Renal cortical epithelial cell (primary cell): ENCODE measurements around the gene SFT2D2. TPM values are rescaled to one million over a fixed set of nuclear protein-coding genes. Genes with fewer than 3 reads are reported as not detected.

Experiments used
- DNase-seq: peaks from one replicate; pipeline ENCODE4 v3.0.0-alpha.2; 2011; ENCODE audit warnings: low read depth
- total RNA-seq: library from RNA; depleted of rRNA; stranded (reverse); fragments of >200 nt; gene quantifications from 2 replicates; pipeline ENCODE4 v1.2.3, GENCODE V29; 2014

The SFT2D2 gene
- total RNA-seq, 1 donor from 2014 or later, result 64.0 TPM

DNA sequence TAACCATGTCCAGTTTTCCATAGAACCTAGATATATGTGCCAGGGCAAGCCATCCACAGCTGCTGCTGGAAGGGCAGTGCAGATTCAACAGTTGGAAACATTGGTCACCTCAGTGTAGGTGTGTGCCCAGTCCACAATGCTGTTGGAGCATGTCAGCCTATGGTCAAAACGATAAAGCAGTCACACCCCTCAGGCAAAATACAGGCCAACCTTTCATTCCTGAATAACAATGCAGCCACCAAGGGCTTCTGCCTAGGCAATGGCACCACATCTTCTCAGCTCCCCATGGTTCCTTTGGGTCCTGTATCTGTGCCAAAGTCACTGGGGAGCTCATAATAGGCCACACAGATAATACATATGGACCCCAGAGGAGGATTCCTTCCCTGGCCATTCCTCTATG lies 39.8 kb downstream of the SFT2D2 start:
- no peak for DNase-seq

DNA sequence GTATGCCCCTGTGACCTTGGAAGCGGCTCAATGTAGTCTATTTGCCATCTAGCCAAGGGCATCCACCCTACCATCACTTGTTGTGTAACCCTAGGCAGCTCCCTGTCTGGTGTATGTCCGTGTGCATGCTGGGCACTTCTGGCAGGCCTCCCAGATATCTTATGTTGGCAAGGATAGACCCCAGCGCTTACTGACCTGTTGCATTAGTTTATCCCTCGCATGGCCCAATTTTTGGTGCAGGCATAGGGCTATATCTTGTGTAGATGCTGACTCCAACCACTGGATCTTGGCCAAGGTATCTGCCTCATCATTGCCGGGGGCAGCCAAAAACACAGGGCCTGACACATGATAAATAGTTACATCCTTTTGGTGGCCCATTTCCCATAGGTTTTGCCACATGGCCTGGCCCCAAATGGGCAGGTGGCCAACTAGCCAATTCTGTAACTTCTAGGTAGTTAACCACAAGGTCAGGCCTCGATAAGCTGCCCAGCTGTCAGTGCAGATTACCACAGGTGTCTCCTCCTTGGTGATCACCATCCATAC lies 40.9 kb downstream of the SFT2D2 start:
- no peak for DNase-seq

DNA sequence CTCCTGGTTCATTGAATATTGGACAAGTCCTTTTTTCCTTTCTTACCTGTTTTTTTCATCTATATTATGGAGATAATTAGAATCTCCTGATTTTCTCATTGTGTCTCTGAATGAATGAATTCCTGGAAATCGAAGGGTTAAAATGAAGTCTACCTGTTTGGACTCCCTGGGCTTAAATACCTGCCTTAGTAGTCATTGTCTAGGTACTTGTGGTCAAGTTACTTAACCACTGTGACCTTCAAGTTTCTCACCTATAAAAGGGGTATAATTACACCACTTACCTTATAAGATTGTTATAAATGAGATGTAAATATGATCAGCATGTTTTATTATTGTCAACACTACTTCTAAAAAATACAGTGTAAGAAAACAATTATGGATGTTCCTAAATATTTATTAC lies 45.8 kb downstream of the SFT2D2 start:
- peak; percentile 14 for DNase-seq

DNA sequence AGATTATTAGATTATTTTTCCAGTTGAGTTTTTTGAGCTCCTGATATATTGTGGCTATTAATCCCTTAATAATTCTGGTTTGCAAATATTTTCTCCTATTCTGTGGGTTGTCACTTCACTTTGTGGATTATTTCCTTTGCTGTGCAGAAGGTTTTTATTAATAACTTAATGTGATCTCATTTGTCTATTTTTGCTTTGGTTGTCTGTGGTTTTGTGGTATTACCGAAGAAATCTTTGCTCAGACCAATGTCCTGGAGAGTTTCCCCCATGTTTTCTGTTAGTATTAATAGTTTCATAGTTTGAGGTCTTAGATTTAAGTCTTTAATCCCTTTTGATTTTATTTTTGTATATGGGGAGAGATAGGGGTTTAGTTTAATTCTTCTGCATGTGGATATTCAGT lies 47.8 kb downstream of the SFT2D2 start:
- DNase-seq, result no peak

DNA sequence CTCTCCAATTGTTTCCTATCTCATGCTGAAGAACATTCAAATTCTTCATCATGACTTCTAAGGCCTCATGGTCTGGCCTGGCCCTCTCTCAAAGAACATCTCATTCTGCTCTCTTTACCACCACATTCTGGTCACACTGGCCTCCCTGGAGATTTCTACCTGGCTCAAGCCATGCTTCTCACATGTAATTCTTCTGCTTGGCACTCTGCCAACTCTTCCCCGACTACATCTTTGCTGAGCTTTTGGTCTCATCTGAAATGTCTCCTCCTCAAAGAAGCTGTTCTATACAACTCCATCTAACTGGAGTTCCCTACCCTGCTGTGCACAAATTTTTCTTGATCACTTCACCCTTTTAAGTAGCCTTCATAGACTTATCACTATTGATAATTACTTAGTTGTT lies 53.4 kb downstream of the SFT2D2 start:
- no peak for DNase-seq

DNA sequence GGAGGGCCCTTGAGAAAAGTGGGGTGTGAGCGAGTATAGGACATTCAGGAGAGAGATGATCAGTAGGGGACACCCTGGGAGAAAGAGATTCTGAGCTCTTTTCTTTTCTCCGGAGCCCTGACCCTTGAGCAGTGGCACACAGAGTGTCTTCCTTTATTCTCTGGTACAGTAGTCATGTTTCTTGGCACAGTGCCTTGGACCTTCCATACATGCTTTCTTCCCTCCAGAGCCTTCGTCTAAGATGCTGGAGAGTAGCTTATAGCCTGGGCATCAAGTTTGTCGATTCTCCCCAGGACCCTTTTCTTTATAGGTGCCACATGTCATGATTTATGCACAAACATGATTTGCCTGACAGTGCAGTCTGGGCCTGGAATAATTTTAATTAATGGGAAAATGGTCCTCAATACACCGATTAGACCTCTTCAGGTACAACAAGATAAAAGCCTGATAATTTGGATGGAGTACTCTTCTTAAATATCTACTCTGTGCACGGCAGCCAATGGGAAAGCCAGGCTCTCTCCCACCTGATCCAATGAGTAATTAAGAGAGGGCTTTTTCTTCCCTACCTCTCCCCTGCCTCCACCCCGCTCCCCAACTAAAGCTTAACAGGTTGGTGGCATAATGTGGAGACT lies 54.6 kb downstream of the SFT2D2 start, which contains the start of gene TBX19:
Gene TBX19 (plus strand): TSS at position 582 of the 632 bp plus-strand sequence. CDS start 214 bp downstream, outside the sequence.
- DNase-seq, result no peak

DNA sequence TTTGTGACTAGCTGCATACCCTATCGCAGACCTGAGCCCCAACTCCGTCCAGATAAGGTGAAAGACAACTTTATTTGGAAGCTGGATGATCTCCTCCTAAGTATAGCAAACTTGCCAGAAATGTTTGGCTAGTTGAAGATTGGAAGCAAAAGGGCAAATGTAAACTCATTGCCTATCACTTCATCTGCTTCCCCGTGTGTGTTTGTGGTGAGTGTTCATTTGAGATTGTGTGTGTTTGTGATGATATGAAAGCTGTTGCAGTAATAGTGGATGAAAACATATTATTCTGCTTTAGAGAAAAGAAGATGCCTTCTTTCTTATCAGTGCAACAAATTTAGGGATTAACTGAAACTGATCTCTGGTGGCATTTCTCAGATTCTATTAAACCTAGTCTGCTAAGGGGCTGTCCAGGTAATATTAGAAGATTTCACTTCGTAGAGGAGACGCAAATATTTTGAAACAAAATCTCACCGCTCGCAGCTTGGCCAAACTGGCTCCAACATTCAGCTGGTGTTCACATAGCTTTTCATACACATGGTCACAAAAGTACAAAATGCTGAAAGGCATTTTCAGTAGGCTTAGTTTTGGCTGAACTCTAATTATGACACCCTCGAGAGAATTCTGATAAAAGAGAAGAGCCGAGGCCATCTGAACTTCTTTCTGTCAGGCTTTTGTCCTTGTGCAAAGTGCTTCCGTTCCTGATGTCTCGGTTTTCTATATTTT lies 56.0 kb downstream of the SFT2D2 start:
- DNase-seq, result no peak

DNA sequence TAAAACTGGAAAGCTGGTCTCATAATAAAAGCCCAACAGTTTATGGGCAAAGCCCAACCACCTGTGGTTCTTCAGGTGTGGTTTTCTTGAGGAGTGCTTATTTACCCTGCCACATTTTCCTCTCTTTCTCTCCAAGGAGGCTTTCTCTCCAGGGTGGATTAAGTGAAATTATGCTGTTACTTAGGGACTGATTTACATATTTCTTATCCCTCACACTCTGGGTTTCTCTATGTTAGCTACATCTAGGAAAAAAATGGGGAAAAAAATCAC lies 59.7 kb downstream of the SFT2D2 start:
- peak; percentile 86 for DNase-seq

DNA sequence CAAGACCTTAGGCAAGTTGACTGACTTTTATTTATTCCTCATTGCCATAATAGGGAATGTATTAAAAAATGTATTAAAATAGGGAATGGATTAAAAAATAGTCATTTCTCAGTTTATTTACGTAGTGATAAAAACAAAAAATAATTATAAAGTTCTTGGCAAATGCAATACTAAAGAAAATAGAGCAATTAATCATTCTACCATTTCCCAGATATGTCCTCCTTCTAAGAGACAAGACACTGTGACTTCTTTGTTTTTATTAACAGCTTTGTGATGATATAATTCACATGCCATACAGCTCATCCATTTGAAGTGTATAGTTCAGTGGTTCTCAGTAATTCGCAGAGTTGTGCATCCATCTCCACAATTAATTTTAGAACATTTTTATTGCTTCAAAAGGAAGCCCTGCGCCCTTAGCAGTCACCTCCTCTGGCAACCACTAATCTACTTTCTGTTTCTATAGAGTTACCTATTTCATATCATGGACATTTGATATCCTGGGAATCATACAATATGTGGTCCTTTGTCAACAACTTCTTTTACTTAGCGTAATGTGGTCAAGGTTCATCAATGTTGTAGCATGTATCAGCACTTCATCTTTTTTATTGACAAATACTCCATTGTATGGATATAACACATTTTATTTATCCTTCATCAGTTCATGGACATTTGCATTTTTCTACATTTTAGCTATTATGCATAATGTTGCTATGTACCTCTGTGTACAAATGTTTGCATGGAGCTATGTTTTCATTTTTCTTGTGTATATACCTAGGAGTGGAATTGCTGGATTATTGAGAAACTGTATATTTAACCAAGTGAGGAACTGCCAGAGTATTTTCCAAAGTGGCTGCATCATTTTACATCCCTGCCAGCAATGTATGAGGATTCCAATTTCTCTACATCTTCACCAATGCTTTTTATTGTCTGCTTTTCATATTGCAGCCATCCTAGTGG lies 60.4 kb downstream of the SFT2D2 start:
- no peak for DNase-seq

DNA sequence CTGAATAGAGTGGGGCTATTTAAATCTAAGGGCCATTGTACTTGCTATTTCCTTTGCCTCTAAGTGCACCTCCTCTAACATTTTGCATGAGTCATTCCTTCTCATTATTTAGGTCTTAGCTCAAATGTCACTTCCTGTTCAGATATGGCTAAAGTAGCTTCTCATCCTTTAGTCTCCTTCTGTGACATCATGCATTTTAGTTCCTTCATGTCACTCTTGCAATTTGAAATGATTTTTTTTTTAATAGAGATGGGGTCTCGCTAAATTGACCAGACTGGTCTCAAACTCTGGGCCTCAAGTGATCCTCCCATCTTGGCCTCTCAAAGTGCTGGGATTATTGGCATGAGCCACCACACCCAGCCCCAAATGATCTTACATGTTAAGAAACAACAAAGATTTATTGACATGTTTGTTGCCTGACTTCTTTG lies 61.4 kb downstream of the SFT2D2 start:
- DNase-seq, result peak; percentile 45

DNA sequence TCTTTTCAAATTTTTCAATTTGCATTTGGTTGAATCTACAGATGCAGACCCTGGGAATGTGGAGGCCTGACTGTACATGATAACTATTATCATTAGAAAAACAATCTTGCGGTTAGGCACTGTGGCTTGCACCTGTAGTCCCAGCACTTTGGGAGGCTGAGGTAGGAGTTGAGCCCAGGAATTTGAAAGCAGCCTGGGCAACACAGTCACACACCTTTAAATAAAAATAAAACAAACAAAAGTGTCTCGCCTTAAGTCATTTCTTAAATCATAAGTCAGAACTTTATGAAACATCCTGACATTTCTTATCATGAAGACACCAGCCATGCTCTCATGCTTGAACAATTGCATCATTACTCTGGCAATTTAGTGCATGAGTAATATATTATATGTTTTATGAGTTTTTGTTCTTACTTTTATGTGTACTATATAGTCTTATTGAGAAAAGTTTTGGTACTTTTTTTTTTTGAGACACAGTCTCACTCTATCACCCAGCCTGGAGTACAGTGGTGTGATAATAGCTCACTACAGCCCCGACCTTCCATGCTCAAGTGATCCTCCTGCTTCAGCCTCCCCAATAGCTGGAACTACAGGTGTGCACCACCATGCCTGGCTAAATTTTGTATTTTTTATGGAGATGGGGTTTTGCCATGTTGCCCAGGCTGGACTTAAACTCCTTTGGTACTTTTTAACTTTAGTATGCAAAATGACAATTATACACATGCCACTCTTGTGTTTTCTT lies 62.7 kb downstream of the SFT2D2 start:
- DNase-seq, result no peak

DNA sequence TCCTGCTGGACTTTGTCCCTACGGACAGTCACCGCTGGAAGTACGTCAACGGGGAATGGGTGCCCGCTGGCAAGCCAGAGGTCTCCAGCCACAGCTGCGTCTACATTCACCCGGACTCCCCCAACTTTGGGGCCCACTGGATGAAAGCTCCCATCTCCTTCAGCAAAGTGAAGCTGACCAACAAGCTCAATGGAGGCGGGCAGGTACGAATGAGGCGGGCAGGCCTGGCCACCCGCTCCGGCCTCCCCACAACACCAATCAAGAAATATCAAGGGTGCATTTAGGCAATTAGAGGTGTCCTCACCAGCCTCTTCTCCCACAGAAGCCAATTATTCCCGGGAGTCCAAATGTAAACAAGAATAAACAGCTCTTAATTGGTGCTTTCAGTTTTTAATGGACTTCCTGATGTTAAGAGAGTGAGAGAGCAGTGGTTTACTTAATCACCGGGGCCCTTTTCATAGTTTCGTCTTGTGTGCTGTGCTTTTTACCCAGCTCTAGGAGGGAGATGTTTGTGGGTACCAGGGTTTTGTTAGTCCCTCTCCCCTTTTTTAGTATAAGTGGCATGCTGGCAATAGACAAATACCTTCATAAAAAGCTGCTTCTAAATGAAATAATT lies 65.5 kb downstream of the SFT2D2 start:
- no peak for DNase-seq

DNA sequence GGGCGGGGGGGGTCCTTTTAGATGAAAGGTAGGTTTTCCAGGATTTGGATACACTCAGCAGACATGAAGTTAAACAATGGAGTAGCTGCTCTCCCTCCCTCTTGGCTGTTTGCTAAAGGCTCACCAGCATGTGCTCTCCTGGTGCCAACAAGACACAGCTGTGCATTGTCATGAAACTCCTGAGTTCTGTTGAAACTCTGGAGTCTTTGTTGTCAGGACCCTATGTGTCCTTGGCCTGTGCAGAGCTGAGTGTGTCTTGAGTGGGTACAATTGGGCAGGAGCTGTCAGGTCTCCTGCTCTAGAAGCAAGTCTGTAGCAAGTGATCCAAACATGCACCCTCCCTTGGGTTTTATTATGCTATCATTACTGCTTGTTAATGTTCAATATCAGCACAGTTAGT lies 67.6 kb downstream of the SFT2D2 start:
- no peak for DNase-seq

DNA sequence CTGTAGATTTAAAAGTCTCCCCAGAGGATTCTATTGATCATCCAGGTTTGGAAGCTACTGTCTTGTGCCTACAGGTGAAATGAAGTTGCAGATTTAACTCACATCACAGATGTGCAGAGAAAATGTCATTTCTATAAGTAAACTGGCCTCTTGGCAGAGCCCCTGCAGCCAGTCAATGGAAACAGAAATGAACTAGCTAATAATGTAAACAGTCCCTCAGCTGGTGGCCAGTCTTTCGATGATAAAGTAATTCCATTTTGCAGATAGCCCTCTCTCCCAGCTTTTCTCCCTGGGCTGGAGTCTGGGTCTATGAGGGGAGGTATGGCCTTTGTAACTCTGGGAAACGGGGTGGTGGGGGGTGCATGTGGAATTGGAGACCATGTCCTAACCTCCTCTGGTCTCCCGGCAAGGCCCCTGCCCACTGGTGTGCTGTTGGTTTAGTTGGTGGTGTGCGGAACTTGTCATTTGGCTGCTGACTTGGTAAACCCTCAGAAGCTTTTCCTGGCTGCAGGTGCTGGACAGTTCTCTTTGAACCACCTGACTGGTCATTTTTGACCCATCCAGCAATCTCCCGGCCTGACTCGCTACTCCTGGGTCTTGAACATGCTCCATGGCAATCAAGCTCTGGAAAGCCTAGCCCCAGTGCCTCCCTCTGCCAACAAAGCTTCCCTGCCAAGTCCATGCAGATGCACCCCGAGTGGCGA lies 69.8 kb downstream of the SFT2D2 start:
- DNase-seq, result no peak

DNA sequence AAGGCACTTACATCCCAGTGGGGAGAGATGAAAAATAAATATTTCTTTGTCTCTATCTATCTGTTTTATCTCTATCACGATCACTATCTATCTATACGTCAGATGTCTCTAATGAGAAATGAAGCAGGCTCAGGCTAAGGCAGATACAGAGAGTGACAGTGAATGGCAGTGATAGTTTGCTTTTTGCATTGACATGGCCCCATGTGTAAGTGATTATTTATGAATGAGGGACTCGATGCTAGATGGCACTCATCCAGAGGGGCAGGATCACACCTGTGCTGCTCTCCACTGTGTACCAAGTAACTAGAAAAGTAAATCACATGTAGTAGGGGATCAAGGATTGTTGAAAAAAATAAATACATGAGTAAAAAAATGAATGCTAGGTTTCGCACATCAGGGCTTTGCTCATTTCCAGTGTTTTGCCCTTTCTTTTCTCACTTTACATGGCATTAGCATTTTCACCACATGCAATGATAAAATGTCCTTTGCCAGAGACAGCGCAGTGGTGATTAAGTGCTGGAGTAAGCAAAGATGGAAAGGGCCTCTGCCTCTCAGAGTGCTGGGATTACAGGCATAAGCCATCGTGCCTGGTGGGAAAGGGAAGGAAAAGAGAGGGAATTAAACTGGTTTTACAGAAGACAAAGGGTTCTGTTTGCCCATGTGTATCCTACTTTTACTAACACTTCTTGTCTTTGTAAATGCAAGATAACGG lies 71.4 kb downstream of the SFT2D2 start:
- DNase-seq, result no peak

DNA sequence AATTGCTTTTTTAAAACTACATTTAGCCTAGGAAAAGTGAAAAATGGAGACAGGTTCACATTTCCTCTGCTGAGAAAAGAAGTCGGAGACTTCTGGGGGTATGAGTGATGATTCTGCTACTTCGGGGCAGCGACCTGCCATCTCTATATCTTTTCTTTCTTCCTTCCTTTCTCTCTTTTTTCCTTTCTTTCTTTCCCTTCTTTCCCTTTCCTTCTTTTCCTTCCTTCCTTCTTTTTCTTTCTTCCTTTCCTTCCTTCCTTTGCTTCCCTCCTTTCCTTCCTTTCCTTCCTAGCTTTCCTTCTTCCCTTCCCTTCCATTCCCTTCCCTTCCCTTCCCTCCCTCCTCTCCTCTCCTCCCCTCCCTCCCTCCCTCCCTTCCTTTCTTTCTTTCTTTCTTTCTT lies 72.6 kb downstream of the SFT2D2 start:
- DNase-seq, result no peak

DNA sequence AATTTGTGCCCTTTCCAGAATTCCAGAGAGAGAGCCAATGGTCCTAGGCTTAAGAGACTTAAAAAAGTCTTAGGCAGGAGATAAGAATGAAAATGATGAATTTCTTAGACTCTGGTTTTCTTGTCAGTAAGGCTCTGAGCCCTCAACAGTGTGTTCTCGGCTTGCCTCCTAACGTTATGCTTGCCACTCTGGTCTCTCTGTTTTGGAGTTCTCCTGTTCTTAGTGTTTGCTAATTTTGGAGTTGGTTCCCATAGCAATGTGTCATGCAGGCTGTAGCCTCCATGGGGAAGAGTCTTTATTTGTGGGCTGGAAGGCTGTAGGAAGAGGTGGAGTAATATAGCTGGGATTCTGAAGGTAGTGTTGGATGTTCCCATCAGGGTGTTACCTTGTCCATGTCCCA lies 74.8 kb downstream of the SFT2D2 start:
- no peak for DNase-seq

DNA sequence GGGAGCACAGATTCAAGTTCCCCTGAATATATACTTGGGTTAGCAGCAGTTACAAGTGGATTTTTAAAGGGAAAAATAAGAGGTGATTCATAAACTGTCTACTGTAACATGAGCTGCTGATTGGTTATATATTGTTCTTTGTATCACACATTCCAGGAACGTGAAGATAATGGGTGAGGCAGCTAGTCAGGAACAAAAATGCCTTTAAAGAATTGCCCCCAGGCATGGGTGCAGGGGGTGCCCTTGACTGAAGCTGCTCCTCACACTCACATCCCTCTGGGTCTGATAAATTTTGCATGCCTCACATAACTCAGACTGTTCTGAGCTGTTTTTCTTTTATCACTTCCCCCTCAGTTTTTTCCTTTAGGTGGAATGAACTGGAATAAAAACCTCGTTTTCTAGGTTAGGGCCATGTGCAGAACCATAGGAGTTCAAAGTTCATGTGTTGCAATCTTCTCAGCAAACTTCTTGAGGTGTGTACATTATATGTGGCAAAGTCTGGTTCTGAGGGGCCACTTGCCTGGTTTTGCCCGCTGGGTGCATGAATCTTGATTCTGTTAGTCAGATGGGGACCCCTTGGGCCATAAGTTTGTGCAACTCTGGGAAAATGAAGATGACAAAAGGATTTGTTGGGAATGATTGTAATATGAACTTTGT lies 76.0 kb downstream of the SFT2D2 start:
- peak; percentile 93 for DNase-seq
